ENCODE data around the gene LRBA. TPM values are rescaled to one million over a fixed set of nuclear protein-coding genes. Genes with fewer than 3 reads are reported as not detected.

Gene LRBA
- total RNA-seq, 1 experiment from 2014 or later, result 55.3 TPM

GRCh38 chr4:150943818-150944217 lies 71.3 kb downstream of the LRBA start:
- no peak overlapping the region for H2BK12ac ChIP-seq (ENCODE audit: insufficient read length, low read depth, low read length)
- no peak overlapping the region for H3K23ac ChIP-seq (ENCODE audit: insufficient read length, low read depth, low read length)
- no peak overlapping the region for H3K14ac ChIP-seq (ENCODE audit: insufficient read depth, low read length)
- H3K4ac ChIP-seq (ENCODE audit: low read depth, low read length), result no peak overlapping the region
- H3K9ac ChIP-seq (ENCODE audit: extremely low read depth, insufficient read length, low read length), result no peak overlapping the region
- no peak overlapping the region for H3T11ph ChIP-seq (ENCODE audit: low read length)
- no peaks in the 10 kb centered on the region for H3K9me3 Mint-ChIP-seq
- H2AFZ ChIP-seq (ENCODE audit: low read length), result no peak overlapping the region
- no peak overlapping the region for H2BK15ac ChIP-seq (ENCODE audit: low read depth, low read length)
- TF ChIP-seq CTCF (conservative IDR thresholded peaks at IDR 0.05), result no peak
- H3K4me1 ChIP-seq (ENCODE audit: insufficient read depth, low read length), result peaks cover 2% of the 10 kb centered on the region; the same call in 1 of the 2 replicates
- WGBS (ENCODE audit: extremely low coverage, insufficient read length, low lambda C conversion rate), result no CpG with 5 or more reads among the region's 2 CpGs
- peaks cover 1% of the 10 kb centered on the region; the same call in 1 of the 2 replicates for H3K79me2 ChIP-seq (ENCODE audit: insufficient read depth, low read length)
- no peak overlapping the region for H2BK20ac ChIP-seq (ENCODE audit: low read depth, low read length, poor library complexity, severe bottlenecking)
- no peak overlapping the region for H3K27ac ChIP-seq (ENCODE audit: insufficient read length, low read depth, low read length)
- no peak overlapping the region for H4K8ac ChIP-seq (replicated peaks; ENCODE audit: insufficient read length, low read depth, low read length)
- H3K4me3 Mint-ChIP-seq, result no peak overlapping the region
- H4K20me1 ChIP-seq (ENCODE audit: control insufficient read depth, insufficient read depth, insufficient read length), result no peaks in the 10 kb centered on the region
- no peak overlapping the region for H2AK5ac ChIP-seq (ENCODE audit: insufficient read length, low read length)
- H3K27me3 ChIP-seq (ENCODE audit: insufficient read depth, low read length), result no peaks in the 10 kb centered on the region
- no peaks in the 10 kb centered on the region for H3K27me3 Mint-ChIP-seq (ENCODE audit: low read depth)
- no peak overlapping the region for H3K18ac ChIP-seq (ENCODE audit: insufficient read length, low read depth, low read length)
- no peak overlapping the region for H2BK120ac ChIP-seq (ENCODE audit: low read depth, low read length, poor library complexity, severe bottlenecking)
- no peak overlapping the region for H4K5ac ChIP-seq (ENCODE audit: insufficient read length, low read depth, low read length)
- peaks cover 3% of the 10 kb centered on the region for H3K79me1 ChIP-seq (ENCODE audit: insufficient read depth, low read depth, low read length, poor library complexity, severe bottlenecking)
- H3K27ac Mint-ChIP-seq, result peak overlapping the region; percentile 16 to 94 (median 50); a peak in 5 of 7 replicates
- no peak overlapping the region for H3K56ac ChIP-seq (ENCODE audit: insufficient read length, low read depth, low read length)
- H3K9me3 ChIP-seq (ENCODE audit: control insufficient read depth, low read depth, low read length), result no peaks in the 10 kb centered on the region
- no peaks in the 10 kb centered on the region for H3K23me2 ChIP-seq (ENCODE audit: insufficient read length, low read depth, low read length, poor library complexity, severe bottlenecking)
- H3K36me3 Mint-ChIP-seq (ENCODE audit: insufficient read depth in 1 of 3, low read depth in 3 of 3), result no peaks in the 10 kb centered on the region
- H2BK5ac ChIP-seq (ENCODE audit: insufficient read length, low read length), result no peak overlapping the region
- H4K91ac ChIP-seq (ENCODE audit: insufficient read length, low read depth, low read length), result no peak overlapping the region
- no peak overlapping the region for H3K4me2 ChIP-seq (ENCODE audit: insufficient read depth, insufficient read length, low read length)
- no peak for DNase-seq
- peaks cover 25 to 33% of the 10 kb centered on the region in 2 experiments for H3K4me1 Mint-ChIP-seq
